Memory B cell (primary cell): ENCODE results near the gene TOB1.
"Not testable (repeated sequence)": the region's sequence is repeated elsewhere in the genome, so short reads cannot be mapped to it uniquely, and the experiment has no call there.

Experiments
- ATAC-seq: fragments of 150-1000 bp; cut with Tn5 transposase; 2 replicates; pipeline ENCODE4 v1.10.0; 2021; ENCODE audit warnings: low read depth, mild to moderate bottlenecking, moderate library complexity
- DNase-seq, 2 donors: peaks; one replicate each; pipeline ENCODE4 v3.0.0; 2022; ENCODE audit warnings: low spot score in 2 of 2
- H3K27ac Mint-ChIP-seq: one replicate; pipeline ENCODE4 v1.8.0; 2022; ENCODE audit warnings: mild to moderate bottlenecking, moderate library complexity, mixed read lengths
- H3K27me3 Mint-ChIP-seq: one replicate; pipeline ENCODE4 v1.8.0; 2022; ENCODE audit warnings: mixed read lengths
- H3K36me3 Mint-ChIP-seq: one replicate; pipeline ENCODE4 v1.8.0; 2022; ENCODE audit warnings: mild to moderate bottlenecking, mixed read lengths
- H3K4me1 Mint-ChIP-seq: one replicate; pipeline ENCODE4 v1.8.0; 2022; ENCODE audit warnings: mixed read lengths
- H3K4me3 Mint-ChIP-seq: one replicate; pipeline ENCODE4 v1.8.0; 2022; ENCODE audit warnings: mild to moderate bottlenecking, moderate library complexity, mixed read lengths
- H3K9me3 Mint-ChIP-seq: one replicate; pipeline ENCODE4 v1.8.0; 2022; ENCODE audit warnings: mixed read lengths

Gene TOB1

DNA sequence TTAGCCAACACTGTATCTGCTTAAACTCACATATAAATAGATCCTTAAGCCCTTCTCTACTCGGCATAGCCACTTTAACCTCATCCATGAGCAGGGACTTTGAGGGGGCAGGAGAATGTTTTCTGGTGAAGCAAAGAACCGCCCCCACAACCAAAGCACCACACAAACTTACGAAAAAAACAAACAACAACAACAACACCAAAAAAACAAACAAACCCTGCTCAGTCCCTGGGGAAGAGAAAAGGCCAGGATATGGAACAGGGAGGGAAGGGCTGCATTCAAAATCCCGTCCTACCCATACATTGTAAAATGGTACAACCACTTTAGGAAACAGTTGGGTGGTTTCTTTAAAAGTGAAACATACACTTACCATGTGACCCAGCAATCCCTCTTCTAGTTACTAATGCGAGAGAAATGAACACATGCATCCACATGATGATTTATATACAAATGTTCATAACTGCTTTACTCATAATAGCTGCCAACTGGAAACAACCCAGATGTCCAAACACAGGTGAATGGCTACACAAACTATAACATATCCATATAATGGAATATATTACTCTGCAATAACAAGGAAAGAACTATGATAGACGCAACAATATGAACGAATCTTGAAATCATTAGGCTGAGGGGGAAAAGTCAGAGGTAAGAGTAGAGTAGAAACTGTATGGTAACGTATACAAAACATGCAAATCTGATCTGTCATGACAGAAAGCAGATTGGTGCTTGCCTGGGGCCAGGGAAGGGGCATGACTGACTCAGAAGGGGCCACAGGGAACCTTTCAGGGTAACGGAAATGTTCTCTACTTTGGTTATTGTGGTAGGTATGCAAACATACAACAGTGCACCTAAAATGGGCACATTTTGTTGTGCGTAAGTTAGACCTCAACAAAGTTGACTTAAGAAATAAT lies 37.7 kb upstream of the TOB1 start:
- peaks cover 17% of the 10 kb centered on the region for H3K4me1 Mint-ChIP-seq
- peak; percentile 93 for ATAC-seq
- peak overlapping the region; percentile 17 for H3K27ac Mint-ChIP-seq
- DNase-seq = no peak
- no peaks in the 10 kb centered on the region for H3K9me3 Mint-ChIP-seq
- H3K4me3 Mint-ChIP-seq = peak overlapping the region; percentile 49
- peaks cover 5% of the 10 kb centered on the region for H3K27me3 Mint-ChIP-seq
- no peaks in the 10 kb centered on the region for H3K36me3 Mint-ChIP-seq

DNA sequence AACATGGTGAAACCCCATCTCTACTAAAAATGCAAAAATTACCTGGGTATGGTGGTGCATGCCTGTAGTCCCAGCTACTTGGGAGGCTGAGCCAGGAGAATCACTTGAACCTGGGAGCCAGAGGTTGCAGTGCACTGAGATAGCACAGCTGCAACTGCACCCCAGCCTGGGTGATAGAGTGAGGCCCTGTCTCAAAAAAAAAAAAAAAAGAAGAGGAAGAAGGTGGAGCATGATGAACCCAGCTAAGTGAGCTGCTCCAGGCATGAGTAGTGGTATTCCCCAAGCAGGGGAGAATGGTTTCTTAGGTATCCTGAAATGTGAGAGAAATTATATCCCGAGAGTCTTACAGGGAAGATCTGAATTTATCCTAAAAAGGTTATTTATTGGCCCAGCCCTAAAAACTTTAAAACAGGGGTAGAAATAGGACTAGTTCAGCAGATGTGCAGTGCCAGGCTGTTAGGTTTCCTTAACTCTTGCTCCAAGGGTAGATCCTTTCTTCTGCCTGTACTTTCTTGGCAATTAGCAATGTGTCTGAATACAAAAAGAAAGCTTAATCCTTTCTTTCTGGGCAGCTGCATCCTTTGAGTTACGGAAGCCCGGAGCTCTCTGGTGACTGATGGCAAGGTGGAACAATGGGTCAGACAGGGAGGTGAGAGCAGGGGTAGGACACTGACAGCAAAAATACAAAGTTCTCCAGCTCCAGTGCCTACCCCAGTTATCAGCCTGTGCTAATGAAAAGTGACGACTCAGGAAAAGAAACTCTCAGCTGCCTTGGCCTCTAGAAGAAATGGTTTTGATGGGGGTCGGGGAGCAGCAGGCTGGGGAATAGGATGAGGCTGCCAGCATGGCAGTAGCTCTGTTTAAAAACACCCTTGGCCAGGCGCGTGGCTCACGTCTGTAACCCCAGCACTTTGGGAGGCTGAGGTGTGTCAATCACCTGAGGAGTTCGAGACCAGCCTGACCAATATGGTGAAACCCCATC lies 36.5 kb upstream of the TOB1 start:
- Mint-ChIP-seq H3K27ac (no peak overlapping the region), H3K27me3 (peaks cover 5% of the 10 kb centered on the region), H3K9me3 (no peaks in the 10 kb centered on the region), H3K36me3 (no peaks in the 10 kb centered on the region), H3K4me3 (no peak overlapping the region), H3K4me1 (peaks cover 14% of the 10 kb centered on the region)
- no peak for DNase-seq
- ATAC-seq = no peak

DNA sequence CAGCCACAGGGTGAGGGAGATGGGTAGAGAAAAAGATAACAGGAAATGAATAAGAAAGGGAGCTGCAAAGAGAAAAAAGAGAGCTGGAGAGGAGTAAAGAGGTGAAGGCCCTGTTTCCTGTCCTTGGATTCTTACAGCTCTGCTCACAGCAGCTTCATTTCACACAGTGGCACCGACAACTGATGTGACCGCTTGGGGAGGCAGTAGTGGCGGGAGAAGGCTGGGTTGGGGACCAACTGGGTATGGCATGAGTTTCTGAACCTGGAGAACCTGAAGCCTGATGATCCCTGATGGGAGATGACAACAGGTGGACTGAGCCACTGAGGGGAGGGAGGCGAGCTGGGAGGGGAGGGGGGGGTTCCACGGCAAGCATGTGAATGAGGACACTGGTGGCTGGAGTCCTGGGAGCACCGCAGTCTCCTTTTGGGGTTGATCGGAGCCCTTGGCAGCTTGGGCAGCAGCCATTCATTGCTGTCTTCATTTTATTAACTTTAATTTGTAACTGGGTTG lies 34.3 kb upstream of the TOB1 start:
- peaks cover 10% of the 10 kb centered on the region for H3K4me1 Mint-ChIP-seq
- no peak overlapping the region for H3K27ac Mint-ChIP-seq
- no peaks in the 10 kb centered on the region for H3K36me3 Mint-ChIP-seq
- no peak for ATAC-seq
- no peak overlapping the region for H3K4me3 Mint-ChIP-seq
- H3K9me3 Mint-ChIP-seq = no peaks in the 10 kb centered on the region
- no peak for DNase-seq
- H3K27me3 Mint-ChIP-seq = peaks cover 6% of the 10 kb centered on the region

DNA sequence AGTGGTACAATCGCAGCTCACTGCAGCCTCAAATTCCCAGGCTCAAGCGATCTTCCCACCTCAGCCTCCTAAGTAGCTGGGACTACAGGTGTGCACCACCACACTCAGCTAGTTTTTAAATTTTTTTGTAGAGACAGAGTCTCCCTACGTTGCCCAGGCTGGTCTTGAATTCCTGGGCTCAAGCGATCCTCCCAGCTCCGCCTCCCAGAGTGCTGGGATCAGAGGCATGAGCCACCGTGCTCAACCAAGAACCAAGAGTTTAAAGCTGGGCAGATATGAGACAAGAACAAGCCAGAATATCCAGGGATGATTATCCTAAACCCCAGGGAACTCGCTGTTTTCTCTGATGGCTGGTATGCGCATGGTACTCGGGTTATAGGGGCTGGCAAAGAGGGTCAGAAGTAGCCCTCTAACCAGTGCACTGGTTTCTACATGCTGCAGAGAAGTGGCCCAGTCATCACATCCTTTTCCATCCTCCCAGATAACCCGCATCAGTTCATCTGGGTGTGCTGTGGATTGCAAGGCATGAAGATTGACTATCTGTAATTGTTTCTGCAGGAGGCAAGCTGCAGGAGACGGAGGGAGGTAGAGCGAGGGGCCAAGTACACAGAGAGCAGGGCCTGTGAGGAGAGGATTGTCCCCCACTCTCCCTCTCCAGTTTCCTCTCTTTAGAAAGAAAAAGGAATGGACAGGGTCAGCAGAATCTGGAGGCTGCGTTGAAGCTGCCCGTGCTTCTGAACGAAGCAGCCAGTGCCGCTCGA lies 33.6 kb upstream of the TOB1 start:
- H3K9me3 Mint-ChIP-seq = no peaks in the 10 kb centered on the region
- H3K4me3 Mint-ChIP-seq = no peak overlapping the region
- ATAC-seq = no peak
- H3K4me1 Mint-ChIP-seq = peaks cover 9% of the 10 kb centered on the region
- no peak for DNase-seq
- H3K27me3 Mint-ChIP-seq = peaks cover 7% of the 10 kb centered on the region
- H3K36me3 Mint-ChIP-seq = no peaks in the 10 kb centered on the region
- H3K27ac Mint-ChIP-seq = no peak overlapping the region

DNA sequence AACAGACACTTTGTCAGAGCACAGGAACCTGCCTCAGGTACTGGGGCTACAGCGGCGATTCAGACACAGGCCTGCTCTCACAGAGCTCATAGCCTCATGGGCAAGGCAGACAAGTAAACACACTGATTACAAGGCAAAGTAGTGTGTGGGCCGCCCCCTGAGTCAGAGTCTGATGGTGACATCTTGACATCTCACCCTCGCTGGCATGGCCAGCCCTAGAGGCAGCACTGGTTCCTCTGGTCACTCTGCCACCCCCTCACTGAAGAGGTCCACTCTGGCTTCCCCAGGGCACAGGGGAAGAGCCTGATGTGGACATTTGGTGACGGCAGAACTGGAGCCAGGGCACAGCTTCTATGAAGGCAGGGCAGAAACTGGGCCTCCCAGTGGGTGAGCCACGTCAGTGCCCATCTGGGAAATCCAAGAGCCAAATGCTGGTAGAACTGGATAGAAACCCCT lies 32.9 kb upstream of the TOB1 start:
- peaks cover 7% of the 10 kb centered on the region for H3K4me1 Mint-ChIP-seq
- no peak for DNase-seq
- H3K27me3 Mint-ChIP-seq = peaks cover 7% of the 10 kb centered on the region
- H3K9me3 Mint-ChIP-seq = no peaks in the 10 kb centered on the region
- no peak for ATAC-seq
- H3K4me3 Mint-ChIP-seq = no peak overlapping the region
- no peaks in the 10 kb centered on the region for H3K36me3 Mint-ChIP-seq
- no peak overlapping the region for H3K27ac Mint-ChIP-seq

DNA sequence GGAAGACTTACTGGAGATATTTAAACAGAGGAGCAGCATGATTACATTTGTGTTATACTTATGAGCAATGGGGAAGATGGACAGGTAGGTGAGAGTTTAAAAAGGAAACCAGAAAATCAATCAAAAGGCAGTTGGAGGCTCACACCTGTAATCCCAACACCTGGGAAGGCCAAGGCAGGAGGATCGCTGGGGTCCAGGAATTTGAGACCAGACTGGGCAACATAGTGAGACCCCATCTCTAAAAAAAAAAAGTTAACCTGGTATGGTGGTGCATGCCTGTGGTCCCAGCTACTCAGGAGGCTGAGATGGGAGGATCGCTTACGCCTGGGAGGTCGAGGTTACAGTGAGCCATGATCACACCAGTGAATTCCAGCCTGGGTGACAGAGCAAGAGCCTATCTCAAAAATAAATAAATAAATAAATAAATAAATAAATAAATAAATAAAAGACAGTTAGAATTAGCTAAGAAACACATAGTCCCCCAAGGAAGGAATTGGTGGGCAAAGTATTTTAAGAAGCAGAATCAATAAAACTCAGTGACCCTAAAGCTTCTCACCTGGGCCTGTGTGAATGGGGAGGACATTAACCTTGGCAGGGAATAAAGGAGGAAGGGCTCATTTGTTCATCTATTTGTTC lies 32.3 kb upstream of the TOB1 start:
- no peak for DNase-seq
- Mint-ChIP-seq H3K4me1 (peaks cover 2% of the 10 kb centered on the region), H3K36me3 (no peaks in the 10 kb centered on the region), H3K27me3 (peaks cover 7% of the 10 kb centered on the region), H3K27ac (no peak overlapping the region), H3K9me3 (no peaks in the 10 kb centered on the region), H3K4me3 (no peak overlapping the region)
- ATAC-seq = no peak

DNA sequence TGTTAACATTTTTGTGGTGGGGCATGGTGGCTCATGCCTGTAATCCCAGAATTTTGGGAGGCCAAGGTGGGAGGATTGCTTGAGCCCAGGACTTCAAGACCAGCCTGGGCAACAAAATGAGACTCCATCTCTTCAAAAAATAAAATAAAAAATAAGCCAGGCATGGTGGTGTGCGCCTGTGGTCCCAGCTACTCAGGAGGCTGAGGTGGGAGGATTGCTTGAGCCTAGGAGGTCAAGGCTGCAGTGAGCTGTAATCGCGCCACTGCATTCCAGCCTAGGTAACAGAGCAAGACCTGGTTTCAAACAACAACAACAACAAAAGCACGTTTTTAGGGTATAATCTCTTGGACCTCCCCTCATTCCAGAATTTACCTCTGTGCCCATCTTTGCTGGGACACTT lies 28.4 kb upstream of the TOB1 start:
- H3K27me3 Mint-ChIP-seq, H3K4me1 Mint-ChIP-seq: not testable (repeated sequence)

DNA sequence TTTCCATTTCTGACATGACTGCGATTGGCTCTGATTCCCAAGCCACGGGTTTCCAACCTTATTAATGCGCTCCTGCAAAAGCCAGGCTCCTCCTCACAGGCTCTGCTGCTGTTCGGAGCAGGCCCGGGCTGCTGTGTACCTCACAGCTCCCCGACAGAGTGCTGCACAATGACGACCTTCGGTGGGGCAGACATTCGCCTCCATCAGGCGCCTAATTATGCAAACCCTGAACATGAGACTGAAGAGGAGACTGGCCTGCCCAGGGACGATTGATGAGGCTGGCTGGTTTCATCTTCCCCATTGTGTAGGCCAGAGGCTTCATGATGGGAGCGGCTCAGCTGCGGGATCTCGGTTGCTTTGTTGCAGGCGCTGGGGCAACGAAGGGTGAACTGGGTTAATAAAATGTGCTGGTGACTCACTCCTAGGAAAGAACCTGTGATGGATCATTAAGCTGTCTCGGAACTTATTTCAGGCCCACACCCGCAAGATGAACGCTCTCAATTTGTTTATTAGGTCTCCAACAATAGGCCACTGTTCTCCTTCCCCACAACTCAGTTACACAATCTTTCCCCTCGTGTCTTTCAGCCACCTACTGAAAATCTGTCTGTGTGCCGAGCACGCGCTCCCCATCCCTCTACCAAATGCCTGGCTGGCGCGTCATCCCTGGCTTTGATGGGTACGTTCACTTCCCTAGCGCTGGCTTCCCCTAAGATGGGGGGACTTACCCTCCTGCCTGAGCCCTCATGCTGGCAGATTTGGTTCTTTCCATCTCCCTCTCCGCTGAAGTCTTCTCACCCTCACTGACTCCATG lies 27.2 kb upstream of the TOB1 start:
- ATAC-seq = no peak
- Mint-ChIP-seq H3K27me3 (peaks cover 7% of the 10 kb centered on the region), H3K4me1 (no peaks in the 10 kb centered on the region), H3K9me3 (no peaks in the 10 kb centered on the region), H3K36me3 (no peaks in the 10 kb centered on the region), H3K4me3 (no peak overlapping the region), H3K27ac (no peak overlapping the region)
- DNase-seq = no peak

More for the DNA sequence above, 28.4 kb upstream of the TOB1 start:
- H3K27ac Mint-ChIP-seq, DNase-seq, H3K36me3 Mint-ChIP-seq, H3K9me3 Mint-ChIP-seq, H3K4me3 Mint-ChIP-seq, ATAC-seq: not testable (repeated sequence)

DNA sequence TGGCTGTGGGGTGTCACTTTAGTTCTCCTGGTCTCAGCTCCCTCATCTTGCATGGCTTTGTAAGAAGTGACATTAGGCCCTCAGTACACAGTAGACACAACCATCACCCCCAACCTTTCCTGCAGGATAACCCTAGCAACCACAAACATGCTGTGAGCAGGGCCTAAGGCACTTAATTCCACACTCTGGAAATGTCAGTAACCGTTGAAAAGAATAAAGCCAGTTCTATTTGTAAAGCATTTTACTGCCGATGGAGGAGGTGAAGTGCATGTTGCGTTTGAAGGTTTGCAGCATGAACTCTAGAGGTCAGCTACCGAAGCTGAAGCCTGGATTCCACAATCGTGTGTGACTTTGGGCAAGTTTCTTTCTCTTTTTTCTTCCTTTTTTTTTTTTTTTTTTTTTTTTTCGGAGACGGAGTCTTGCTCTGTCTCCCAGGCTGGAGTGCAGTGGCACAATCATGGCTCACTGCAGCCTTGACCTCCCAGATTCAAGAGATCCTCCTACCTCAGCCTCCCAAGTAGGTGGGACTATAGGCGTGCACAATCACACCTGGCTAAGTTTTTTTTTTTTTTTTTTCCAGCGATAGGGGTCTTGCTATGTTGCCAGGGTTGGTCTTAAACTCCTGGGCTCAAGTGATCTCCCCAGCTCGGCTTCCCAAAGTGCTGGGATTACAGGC lies 26.1 kb upstream of the TOB1 start:
- no peaks in the 10 kb centered on the region for H3K4me1 Mint-ChIP-seq
- no peak for ATAC-seq
- no peak overlapping the region for H3K4me3 Mint-ChIP-seq
- H3K36me3 Mint-ChIP-seq = no peaks in the 10 kb centered on the region
- no peaks in the 10 kb centered on the region for H3K9me3 Mint-ChIP-seq
- peaks cover 5% of the 10 kb centered on the region for H3K27me3 Mint-ChIP-seq
- H3K27ac Mint-ChIP-seq = no peak overlapping the region
- no peak for DNase-seq

DNA sequence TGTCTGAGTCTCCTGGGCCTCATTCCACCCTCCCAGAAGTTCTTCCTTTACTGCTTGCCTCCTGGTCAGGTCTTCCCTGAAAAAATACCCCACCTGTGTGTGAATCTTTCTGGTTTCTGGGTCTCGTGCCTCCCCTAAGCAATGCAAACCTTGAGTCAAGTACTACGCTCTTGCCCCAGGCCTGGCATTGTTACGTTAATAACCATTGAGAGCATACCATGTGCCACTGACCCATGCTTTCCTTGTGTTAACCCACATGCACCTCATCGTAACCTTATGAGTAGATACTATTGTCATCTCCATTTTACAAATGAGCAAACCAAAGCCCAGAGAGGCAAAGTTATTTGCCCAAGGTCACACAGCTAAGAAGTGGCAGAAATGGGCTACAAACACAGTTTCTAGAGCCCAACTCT lies 25.4 kb upstream of the TOB1 start:
- Mint-ChIP-seq H3K27me3 (peaks cover 5% of the 10 kb centered on the region), H3K36me3 (no peaks in the 10 kb centered on the region), H3K4me1 (peaks cover 2% of the 10 kb centered on the region), H3K27ac (no peak overlapping the region), H3K9me3 (no peaks in the 10 kb centered on the region), H3K4me3 (no peak overlapping the region)
- ATAC-seq (no peak), DNase-seq (no peak)

DNA sequence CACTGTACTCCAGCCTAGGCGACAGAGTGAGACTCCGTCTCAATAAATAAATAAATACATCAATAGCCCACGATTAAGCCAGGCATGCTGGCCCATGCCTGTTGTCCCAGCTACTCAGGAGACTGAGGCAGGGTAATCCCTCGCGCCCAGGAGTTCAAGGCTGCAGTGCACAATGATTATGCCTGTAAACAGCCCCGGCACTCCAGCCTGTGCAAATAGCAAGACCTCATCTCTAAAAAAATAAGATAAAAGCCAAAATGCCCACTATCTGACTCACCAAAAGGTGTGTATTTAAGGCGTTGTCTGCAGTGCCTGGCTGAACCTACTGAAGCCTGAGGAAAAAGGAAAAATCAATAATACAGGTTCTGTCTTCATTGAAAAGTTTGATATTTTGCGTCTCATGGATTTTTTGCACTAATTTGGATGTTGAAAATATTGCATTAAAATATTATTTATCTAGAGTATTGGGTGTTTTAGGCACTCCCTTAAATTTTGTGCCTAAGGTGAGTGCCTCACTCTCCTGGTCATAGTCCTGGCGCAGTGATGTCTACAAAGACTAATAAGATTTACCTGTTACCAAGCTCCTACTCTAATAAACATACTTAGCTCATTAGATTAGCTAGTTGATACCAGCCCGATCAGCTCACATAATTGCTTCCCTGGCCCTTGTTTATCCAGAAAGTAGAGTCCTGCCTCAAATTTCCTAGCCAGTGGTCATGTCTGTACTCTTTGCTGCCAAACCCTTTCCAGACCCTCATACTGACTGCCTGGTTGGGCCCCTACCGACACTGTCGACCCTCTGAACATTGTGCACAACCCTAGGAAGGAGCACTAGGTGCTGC lies 24.7 kb upstream of the TOB1 start:
- peaks cover 5% of the 10 kb centered on the region for H3K27me3 Mint-ChIP-seq
- no peak for ATAC-seq
- no peaks in the 10 kb centered on the region for H3K9me3 Mint-ChIP-seq
- DNase-seq = no peak
- no peaks in the 10 kb centered on the region for H3K36me3 Mint-ChIP-seq
- peaks cover 2% of the 10 kb centered on the region for H3K4me1 Mint-ChIP-seq
- no peak overlapping the region for H3K27ac Mint-ChIP-seq
- no peak overlapping the region for H3K4me3 Mint-ChIP-seq
